Measurements from ENCODE around the gene DSPP.
"Not testable (repeated sequence)": the region's sequence is repeated elsewhere in the genome, so short reads cannot be mapped to it uniquely, and the experiment has no call there.

DSPP gene

DNA sequence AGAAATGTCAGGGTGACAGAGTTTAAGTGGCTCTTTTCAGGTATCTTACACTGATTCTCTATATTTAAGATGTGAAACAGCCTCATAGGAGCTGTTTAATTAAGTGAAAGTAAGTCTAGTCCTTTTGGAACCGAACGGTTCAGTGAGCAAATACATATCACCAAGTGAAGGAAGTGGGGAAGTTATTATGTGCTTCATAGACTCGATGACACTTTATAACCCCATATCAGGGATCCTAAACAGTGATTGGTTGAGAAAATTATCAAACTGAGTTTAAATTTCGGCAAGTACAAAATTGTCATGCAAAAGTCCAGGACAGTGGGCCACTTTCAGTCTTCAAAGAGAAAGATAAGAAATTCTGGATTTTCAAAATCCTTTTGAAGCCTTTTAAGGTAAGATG, at the start of gene DSPP:
Gene DSPP (plus strand): TSS at position 301 of the 400 bp plus-strand sequence. CDS start 2,380 bp downstream, outside the sequence.
- peaks cover 23% of the 10 kb centered on the region for H3K27me3 ChIP-seq (ENCODE audit: insufficient read depth, low read length)
- no peaks in the 10 kb centered on the region for H3K79me2 ChIP-seq (ENCODE audit: control insufficient read depth, insufficient read depth, low read length, unreplicated experiment)
- no peak within 1 kb of the TSS for H3K27ac ChIP-seq (ENCODE audit: low read depth, low read length)
- H3K36me3 ChIP-seq (ENCODE audit: insufficient read depth, low read length) = no peaks in the 10 kb centered on the region
- no peak within 1 kb of the TSS for H2AFZ ChIP-seq (ENCODE audit: low read length, unreplicated experiment)
- H3K4me1 ChIP-seq (ENCODE audit: control insufficient read depth, insufficient read depth, low read length, unreplicated experiment) = no peaks in the 10 kb centered on the region
- H3K4me3 ChIP-seq (ENCODE audit: low read depth, low read length) = no peak within 1 kb of the TSS

DNA sequence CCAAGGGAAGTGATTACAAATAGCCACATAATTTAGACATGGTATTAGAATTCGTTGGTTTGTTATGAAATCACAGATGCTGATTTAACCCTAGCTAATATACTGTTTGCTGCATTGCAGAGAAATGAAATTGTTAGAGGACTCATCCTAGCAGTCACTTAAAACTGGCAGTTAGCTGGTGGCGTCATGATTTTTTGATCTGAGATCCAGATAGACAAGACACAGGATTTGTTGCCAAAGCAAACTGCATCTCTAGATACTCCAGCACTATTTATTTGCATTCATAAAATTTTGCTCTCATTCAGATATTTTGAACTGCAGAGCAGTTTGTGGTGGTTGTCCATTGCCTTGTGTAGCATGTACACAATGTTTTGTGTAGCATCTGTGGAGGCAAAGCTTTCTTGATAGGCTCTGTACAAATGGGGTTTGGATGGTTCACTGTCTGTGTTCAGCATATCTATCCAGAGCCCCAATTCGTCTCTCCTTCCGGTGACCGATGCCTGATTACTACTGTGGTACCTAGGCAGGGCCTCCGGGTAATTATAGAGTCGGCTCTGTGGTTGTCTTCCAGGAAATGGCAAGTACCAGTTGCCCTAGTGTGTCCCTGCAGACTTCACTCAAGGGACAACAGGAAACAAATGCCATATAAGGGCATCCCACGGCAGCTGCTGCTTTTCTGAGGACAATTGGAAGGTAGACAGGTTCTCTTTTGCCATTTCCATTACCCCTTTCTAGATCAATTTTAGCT, 49.1 kb upstream of the DSPP start:
- no peak overlapping the region for H3K27ac ChIP-seq (ENCODE audit: low read depth, low read length)
- no peaks in the 10 kb centered on the region for H3K79me2 ChIP-seq (ENCODE audit: control insufficient read depth, insufficient read depth, low read length, unreplicated experiment)
- no peaks in the 10 kb centered on the region for H3K27me3 ChIP-seq (ENCODE audit: insufficient read depth, low read length)
- H2AFZ ChIP-seq (ENCODE audit: low read length, unreplicated experiment) = no peak overlapping the region
- no peaks in the 10 kb centered on the region for H3K36me3 ChIP-seq (ENCODE audit: insufficient read depth, low read length)
- H3K4me1 ChIP-seq (ENCODE audit: control insufficient read depth, insufficient read depth, low read length, unreplicated experiment) = peaks cover 15% of the 10 kb centered on the region
- H3K4me3 ChIP-seq (ENCODE audit: low read depth, low read length) = no peak overlapping the region

DNA sequence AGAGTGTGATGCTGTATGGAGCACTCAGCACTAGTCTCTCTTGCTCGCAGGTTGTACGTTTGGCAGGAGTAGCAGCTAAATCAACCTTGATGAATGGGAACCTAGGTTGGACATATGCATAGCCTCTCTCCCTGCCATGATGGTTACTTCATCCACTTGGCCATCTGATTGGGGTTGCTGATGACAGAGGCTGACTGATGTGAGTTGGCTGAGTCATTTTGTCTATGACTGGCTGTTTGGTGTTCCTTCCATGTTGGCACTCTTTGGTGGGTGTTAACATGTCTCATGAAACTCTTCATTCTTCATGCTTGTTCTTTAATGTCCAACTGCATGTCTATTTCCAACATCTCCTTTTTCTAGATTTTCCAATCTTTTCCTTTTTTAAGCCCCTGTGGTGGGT, 47.5 kb upstream of the DSPP start:
- H3K27ac ChIP-seq (ENCODE audit: low read depth, low read length) = no peak overlapping the region
- H3K36me3 ChIP-seq (ENCODE audit: insufficient read depth, low read length) = no peaks in the 10 kb centered on the region
- no peak overlapping the region for H2AFZ ChIP-seq (ENCODE audit: low read length, unreplicated experiment)
- H3K79me2 ChIP-seq (ENCODE audit: control insufficient read depth, insufficient read depth, low read length, unreplicated experiment) = no peaks in the 10 kb centered on the region
- no peaks in the 10 kb centered on the region for H3K27me3 ChIP-seq (ENCODE audit: insufficient read depth, low read length)
- H3K4me3 ChIP-seq (ENCODE audit: low read depth, low read length) = no peak overlapping the region
- peaks cover 11% of the 10 kb centered on the region for H3K4me1 ChIP-seq (ENCODE audit: control insufficient read depth, insufficient read depth, low read length, unreplicated experiment)

DNA sequence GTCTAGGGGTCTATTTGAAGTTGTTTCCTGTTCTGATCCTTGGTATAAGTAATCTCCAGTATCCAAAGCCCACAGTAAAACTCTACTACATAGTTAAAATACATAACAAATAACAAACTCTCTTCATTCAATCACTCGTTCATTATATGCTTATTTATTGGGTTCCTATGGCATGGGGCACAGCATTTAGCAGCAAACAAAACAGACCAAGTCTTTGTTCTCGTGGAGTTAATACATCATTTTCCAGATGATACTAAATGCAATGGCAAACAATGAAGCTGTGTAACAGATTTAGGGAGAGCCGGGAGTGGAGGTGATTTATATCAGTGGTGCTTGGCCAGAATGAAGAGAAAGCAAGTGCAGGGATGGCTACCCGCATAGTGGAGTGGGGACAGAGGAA, 42.6 kb upstream of the DSPP start:
- no peak overlapping the region for H3K27ac ChIP-seq (ENCODE audit: low read depth, low read length)
- no peaks in the 10 kb centered on the region for H3K36me3 ChIP-seq (ENCODE audit: insufficient read depth, low read length)
- no peaks in the 10 kb centered on the region for H3K27me3 ChIP-seq (ENCODE audit: insufficient read depth, low read length)
- no peak overlapping the region for H3K4me3 ChIP-seq (ENCODE audit: low read depth, low read length)
- no peaks in the 10 kb centered on the region for H3K79me2 ChIP-seq (ENCODE audit: control insufficient read depth, insufficient read depth, low read length, unreplicated experiment)
- no peaks in the 10 kb centered on the region for H3K4me1 ChIP-seq (ENCODE audit: control insufficient read depth, insufficient read depth, low read length, unreplicated experiment)
- H2AFZ ChIP-seq (ENCODE audit: low read length, unreplicated experiment) = no peak overlapping the region

DNA sequence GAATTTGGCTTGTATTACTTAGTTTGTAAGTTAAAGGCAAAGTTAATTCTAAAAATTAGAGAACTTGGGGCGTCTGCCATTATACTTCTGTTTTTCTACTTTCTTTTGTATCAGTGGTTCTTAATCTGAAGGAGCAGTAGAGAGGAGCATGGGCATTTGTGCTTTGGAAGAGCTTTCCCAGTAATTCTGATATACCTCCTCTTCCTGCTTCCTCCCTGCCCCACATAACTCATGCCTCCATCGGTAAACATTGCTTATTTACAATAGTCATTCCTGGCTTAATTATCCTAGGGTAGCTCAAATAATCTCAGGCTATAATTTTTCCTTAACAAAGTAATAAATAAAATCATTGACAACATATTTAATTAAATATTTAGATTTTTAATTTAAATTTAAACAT, 42.1 kb upstream of the DSPP start:
- Histone ChIP-seq H3K27me3 (ENCODE audit: insufficient read depth, low read length) (no peaks in the 10 kb centered on the region), H3K27ac (ENCODE audit: low read depth, low read length) (no peak overlapping the region), H3K79me2 (ENCODE audit: control insufficient read depth, insufficient read depth, low read length, unreplicated experiment) (no peaks in the 10 kb centered on the region), H2AFZ (ENCODE audit: low read length, unreplicated experiment) (no peak overlapping the region), H3K4me3 (ENCODE audit: low read depth, low read length) (no peak overlapping the region), H3K4me1 (ENCODE audit: control insufficient read depth, insufficient read depth, low read length, unreplicated experiment) (no peaks in the 10 kb centered on the region), H3K36me3 (ENCODE audit: insufficient read depth, low read length) (no peaks in the 10 kb centered on the region)

DNA sequence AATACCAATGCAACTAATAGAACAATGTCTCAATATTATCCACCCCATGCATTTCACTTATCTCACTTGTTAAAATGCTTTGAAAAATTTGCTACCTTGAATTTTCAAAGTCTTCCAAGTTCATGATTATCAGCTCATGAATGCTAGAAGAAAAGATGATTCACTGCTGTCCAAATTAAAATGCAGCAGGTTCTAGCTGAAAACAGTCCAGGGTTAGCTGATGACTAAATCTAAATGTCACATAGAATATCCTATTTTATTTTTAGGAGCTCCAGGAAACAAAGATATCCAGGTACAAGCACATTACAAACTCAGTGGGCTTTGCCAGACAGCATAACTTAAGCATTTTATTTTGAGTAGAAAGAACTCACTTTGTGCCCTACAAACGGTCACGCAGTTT, 41.1 kb upstream of the DSPP start:
- Histone ChIP-seq H3K79me2 (ENCODE audit: control insufficient read depth, insufficient read depth, low read length, unreplicated experiment) (no peaks in the 10 kb centered on the region), H3K27me3 (ENCODE audit: insufficient read depth, low read length) (no peaks in the 10 kb centered on the region), H3K4me3 (ENCODE audit: low read depth, low read length) (no peak overlapping the region), H3K4me1 (ENCODE audit: control insufficient read depth, insufficient read depth, low read length, unreplicated experiment) (no peaks in the 10 kb centered on the region), H3K27ac (ENCODE audit: low read depth, low read length) (no peak overlapping the region), H3K36me3 (ENCODE audit: insufficient read depth, low read length) (no peaks in the 10 kb centered on the region), H2AFZ (ENCODE audit: low read length, unreplicated experiment) (no peak overlapping the region)

DNA sequence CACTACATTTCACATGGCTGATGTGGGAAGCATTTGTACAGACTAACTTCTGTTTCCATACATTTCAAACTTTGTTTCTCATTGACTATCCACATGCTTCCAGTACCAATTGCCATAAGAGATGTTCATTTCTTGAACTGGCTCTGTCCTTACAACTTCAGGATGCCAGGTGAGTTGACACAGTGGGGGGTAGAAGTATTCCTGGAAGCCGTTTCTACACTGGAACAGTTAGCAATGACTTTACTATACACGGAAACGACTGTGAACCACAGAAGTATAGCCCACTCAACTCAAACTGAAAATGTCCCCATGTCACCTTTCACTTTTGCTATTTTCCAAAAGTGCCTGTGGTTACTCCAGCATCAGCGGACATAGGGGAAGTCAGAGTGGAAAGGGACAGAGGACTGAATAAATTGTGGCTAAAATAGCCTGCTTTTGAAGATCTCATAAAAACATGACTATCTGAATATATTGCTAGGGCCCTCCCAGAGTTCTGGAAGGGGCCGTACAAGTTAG, 38.0 kb upstream of the DSPP start:
- Histone ChIP-seq H2AFZ (ENCODE audit: low read length, unreplicated experiment) (no peak overlapping the region), H3K4me1 (ENCODE audit: control insufficient read depth, insufficient read depth, low read length, unreplicated experiment) (no peaks in the 10 kb centered on the region), H3K4me3 (ENCODE audit: low read depth, low read length) (no peak overlapping the region), H3K27ac (ENCODE audit: low read depth, low read length) (no peak overlapping the region), H3K36me3 (ENCODE audit: insufficient read depth, low read length) (no peaks in the 10 kb centered on the region), H3K79me2 (ENCODE audit: control insufficient read depth, insufficient read depth, low read length, unreplicated experiment) (no peaks in the 10 kb centered on the region), H3K27me3 (ENCODE audit: insufficient read depth, low read length) (no peaks in the 10 kb centered on the region)

DNA sequence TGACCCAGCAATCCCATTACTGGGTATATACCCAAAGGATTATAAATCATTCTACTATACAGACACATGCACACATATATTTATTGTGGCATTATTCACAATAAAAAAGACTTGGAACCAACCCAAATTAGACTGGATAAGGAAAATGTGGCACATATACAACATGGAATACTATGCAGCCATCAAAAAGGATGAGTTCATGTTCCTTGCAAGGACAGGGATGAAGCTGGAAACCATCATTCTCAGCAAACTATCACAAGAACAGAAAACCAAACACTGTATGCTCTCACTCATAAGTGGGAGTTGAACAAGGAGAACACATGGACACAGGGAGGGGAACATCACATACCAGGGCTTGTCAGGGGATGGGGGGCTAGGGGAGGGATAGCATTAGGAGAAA, 34.0 kb upstream of the DSPP start:
- H3K27me3 ChIP-seq (ENCODE audit: insufficient read depth, low read length); H3K4me1 ChIP-seq (ENCODE audit: control insufficient read depth, insufficient read depth, low read length, unreplicated experiment); H2AFZ ChIP-seq (ENCODE audit: low read length, unreplicated experiment); H3K79me2 ChIP-seq (ENCODE audit: control insufficient read depth, insufficient read depth, low read length, unreplicated experiment); H3K4me3 ChIP-seq (ENCODE audit: low read depth, low read length); H3K27ac ChIP-seq (ENCODE audit: low read depth, low read length); H3K36me3 ChIP-seq (ENCODE audit: insufficient read depth, low read length): not testable (repeated sequence)

DNA sequence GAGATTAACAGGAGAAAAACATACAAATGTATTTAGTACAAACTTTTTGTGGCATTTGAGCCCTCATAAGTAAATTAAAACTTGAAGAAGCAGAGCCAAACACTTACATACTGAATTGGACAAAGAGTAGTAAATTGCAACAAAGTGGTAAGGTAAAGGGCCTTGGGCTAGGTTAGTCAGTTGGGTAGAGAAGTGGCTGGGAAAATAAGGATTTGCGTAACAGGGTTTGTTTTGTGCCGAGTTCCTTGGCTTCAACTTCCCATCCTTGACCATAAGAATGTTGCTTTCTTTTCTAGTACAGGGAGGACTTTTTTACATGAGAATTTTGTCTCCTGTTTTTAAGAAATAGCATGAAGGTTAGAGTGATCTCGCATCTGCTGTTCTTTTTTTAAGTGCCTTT, 33.3 kb upstream of the DSPP start:
- H3K4me1 ChIP-seq (ENCODE audit: control insufficient read depth, insufficient read depth, low read length, unreplicated experiment) = no peaks in the 10 kb centered on the region
- H3K27ac ChIP-seq (ENCODE audit: low read depth, low read length) = no peak overlapping the region
- H3K4me3 ChIP-seq (ENCODE audit: low read depth, low read length) = no peak overlapping the region
- no peaks in the 10 kb centered on the region for H3K27me3 ChIP-seq (ENCODE audit: insufficient read depth, low read length)
- H3K36me3 ChIP-seq (ENCODE audit: insufficient read depth, low read length) = no peaks in the 10 kb centered on the region
- no peak overlapping the region for H2AFZ ChIP-seq (ENCODE audit: low read length, unreplicated experiment)
- no peaks in the 10 kb centered on the region for H3K79me2 ChIP-seq (ENCODE audit: control insufficient read depth, insufficient read depth, low read length, unreplicated experiment)

DNA sequence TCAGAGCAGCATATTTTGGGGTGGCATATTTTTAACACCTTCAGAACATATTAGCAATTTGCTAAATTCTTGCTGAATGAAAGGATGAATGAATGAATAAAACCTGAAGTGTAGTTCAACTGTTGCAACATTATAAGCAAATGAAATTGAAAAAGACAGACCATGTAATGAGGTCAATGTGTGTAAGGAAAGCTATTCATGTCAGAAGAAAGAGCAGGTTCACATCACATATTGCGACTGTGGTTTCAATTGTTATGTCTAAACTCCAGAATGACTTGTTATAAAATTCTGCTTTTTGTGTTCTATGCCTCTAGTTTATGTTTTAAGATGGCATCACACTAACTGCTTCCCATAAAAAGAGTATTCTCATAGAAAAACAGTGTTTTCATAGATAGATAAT, 32.9 kb upstream of the DSPP start:
- Histone ChIP-seq H3K4me1 (ENCODE audit: control insufficient read depth, insufficient read depth, low read length, unreplicated experiment) (no peaks in the 10 kb centered on the region), H3K79me2 (ENCODE audit: control insufficient read depth, insufficient read depth, low read length, unreplicated experiment) (no peaks in the 10 kb centered on the region), H3K27me3 (ENCODE audit: insufficient read depth, low read length) (no peaks in the 10 kb centered on the region), H2AFZ (ENCODE audit: low read length, unreplicated experiment) (no peak overlapping the region), H3K4me3 (ENCODE audit: low read depth, low read length) (no peak overlapping the region), H3K36me3 (ENCODE audit: insufficient read depth, low read length) (no peaks in the 10 kb centered on the region), H3K27ac (ENCODE audit: low read depth, low read length) (no peak overlapping the region)

DNA sequence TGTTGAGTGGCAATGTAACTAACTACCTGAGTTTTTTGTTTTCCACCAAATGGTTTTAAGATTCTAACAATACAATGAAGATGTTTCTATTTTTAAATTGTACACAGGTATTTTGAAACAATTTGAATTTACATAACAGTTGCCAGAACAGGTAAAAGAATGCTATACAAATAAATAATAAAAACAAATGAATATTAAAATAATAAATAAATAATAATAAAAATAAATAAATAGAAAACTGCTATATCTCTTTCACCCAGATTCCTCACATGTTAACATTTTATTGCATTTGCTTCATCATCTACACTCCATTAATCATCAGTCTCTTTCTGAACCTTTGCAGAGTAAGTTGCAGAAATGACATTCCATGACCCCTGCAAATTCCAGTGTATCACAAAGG, 32.3 kb upstream of the DSPP start:
- H2AFZ ChIP-seq (ENCODE audit: low read length, unreplicated experiment) = no peak overlapping the region
- H3K4me3 ChIP-seq (ENCODE audit: low read depth, low read length) = no peak overlapping the region
- H3K4me1 ChIP-seq (ENCODE audit: control insufficient read depth, insufficient read depth, low read length, unreplicated experiment) = no peaks in the 10 kb centered on the region
- no peaks in the 10 kb centered on the region for H3K36me3 ChIP-seq (ENCODE audit: insufficient read depth, low read length)
- H3K27me3 ChIP-seq (ENCODE audit: insufficient read depth, low read length) = no peaks in the 10 kb centered on the region
- H3K27ac ChIP-seq (ENCODE audit: low read depth, low read length) = no peak overlapping the region
- H3K79me2 ChIP-seq (ENCODE audit: control insufficient read depth, insufficient read depth, low read length, unreplicated experiment) = no peaks in the 10 kb centered on the region
